Fibroblast of lung (primary cell): ENCODE results near the gene ERBB4.

Experiments used
- EZH2 ChIP-seq: IDR thresholded peaks from 2 replicates; pipeline ENCODE4 v1.5.1; 2012; ENCODE audit warnings: low read length, control low read depth, mild to moderate bottlenecking; ENCODE audit errors: missing control alignments
- TF ChIP-seq, protein P1 (sequence below), 2 donors: IDR thresholded peaks in 1 of 2; conservative IDR thresholded peaks in 1 of 2; 1 replicate in 1 of 2; 2 replicates in 1 of 2; pipeline ENCODE4 v1.5.1; 2011 to 2012; ENCODE audit warnings: low read length in 2 of 2, control low read depth in 1 of 2, inconsistent platforms in 1 of 2, low read depth in 1 of 2, mild to moderate bottlenecking in 1 of 2

DNA sequence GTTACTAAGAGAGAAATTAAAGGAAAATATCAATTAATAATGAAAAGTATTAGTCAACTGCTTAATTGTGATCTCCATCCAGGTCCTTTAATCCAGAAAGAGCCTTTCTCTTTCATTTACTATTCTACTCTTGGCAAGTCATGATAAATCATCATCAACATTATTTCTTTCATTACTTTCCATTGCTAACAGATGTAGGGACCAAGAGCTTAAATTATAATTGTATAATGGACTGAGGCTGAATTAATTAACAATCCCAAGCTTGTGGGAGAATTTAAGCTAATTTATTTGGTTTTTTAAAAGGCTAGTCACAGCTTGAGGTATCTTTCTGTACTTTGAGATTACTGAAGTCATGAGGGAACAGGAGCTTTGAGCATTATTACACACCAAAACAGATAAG lies 223.9 kb downstream of the ERBB4 start:
- TF ChIP-seq, protein P1, sequence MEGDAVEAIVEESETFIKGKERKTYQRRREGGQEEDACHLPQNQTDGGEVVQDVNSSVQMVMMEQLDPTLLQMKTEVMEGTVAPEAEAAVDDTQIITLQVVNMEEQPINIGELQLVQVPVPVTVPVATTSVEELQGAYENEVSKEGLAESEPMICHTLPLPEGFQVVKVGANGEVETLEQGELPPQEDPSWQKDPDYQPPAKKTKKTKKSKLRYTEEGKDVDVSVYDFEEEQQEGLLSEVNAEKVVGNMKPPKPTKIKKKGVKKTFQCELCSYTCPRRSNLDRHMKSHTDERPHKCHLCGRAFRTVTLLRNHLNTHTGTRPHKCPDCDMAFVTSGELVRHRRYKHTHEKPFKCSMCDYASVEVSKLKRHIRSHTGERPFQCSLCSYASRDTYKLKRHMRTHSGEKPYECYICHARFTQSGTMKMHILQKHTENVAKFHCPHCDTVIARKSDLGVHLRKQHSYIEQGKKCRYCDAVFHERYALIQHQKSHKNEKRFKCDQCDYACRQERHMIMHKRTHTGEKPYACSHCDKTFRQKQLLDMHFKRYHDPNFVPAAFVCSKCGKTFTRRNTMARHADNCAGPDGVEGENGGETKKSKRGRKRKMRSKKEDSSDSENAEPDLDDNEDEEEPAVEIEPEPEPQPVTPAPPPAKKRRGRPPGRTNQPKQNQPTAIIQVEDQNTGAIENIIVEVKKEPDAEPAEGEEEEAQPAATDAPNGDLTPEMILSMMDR (conservative IDR thresholded peaks at IDR 0.05 in 1 of 2, IDR thresholded peaks at IDR 0.05 in 1 of 2; ENCODE audit: low read depth in 1 of 2, low read length in 2 of 2), result no peak
- no peak for TF ChIP-seq EZH2
